ENCODE results near the gene MYO16.

The MYO16 gene

GRCh38 chr13:109228211-109228610 is 598.8 kb downstream of the MYO16 start:
- in situ Hi-C loops (cut with MboI; ENCODE audit: low pct_unique_long_range_greater_than_20kb, low sequenced_read_pairs, unreplicated experiment) = no loop called here
- DNase-seq (ENCODE audit: low spot score) = no peak
- TF ChIP-seq, protein P1, sequence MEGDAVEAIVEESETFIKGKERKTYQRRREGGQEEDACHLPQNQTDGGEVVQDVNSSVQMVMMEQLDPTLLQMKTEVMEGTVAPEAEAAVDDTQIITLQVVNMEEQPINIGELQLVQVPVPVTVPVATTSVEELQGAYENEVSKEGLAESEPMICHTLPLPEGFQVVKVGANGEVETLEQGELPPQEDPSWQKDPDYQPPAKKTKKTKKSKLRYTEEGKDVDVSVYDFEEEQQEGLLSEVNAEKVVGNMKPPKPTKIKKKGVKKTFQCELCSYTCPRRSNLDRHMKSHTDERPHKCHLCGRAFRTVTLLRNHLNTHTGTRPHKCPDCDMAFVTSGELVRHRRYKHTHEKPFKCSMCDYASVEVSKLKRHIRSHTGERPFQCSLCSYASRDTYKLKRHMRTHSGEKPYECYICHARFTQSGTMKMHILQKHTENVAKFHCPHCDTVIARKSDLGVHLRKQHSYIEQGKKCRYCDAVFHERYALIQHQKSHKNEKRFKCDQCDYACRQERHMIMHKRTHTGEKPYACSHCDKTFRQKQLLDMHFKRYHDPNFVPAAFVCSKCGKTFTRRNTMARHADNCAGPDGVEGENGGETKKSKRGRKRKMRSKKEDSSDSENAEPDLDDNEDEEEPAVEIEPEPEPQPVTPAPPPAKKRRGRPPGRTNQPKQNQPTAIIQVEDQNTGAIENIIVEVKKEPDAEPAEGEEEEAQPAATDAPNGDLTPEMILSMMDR (IDR thresholded peaks at IDR 0.05; ENCODE audit: extremely low read depth, insufficient read depth, missing control alignments) = no peak

DNA sequence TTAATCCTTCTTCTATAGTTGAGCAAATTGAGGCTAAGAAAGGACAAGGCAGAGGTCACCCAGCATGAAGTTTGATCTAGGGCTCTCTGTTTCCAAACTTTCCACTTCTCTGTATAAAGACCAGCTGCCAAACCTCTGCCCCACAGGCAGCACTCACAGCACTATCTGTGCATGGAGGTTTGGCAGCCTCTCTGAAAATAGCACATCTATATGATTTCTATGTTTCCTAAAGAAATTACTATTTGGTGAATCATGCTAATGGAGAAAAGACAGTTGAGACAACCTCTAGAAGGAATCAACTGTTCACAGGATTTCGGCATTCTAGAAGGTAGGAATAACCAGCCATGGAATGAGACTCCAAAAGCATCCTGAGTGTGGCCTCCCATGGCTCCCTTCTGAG is 602.5 kb downstream of the MYO16 start:
- in situ Hi-C loops (cut with MboI; ENCODE audit: low pct_unique_long_range_greater_than_20kb, low sequenced_read_pairs, unreplicated experiment) = no loop called here
- DNase-seq (ENCODE audit: low spot score) = no peak
- TF ChIP-seq, protein P1 (IDR thresholded peaks at IDR 0.05; ENCODE audit: extremely low read depth, insufficient read depth, missing control alignments) = no peak

- in situ Hi-C loops (cut with MboI; ENCODE audit: low pct_unique_long_range_greater_than_20kb, low sequenced_read_pairs, unreplicated experiment) = no loop called here
- DNase-seq (ENCODE audit: low spot score) = no peak
- TF ChIP-seq, protein P1 (IDR thresholded peaks at IDR 0.05; ENCODE audit: extremely low read depth, insufficient read depth, missing control alignments) = no peak
These were observed 603.9 kb downstream of the MYO16 start for GRCh38 chr13:109233293-109233692.

GRCh38 chr13:109235901-109236300 is 606.5 kb downstream of the MYO16 start:
- in situ Hi-C loops (cut with MboI; ENCODE audit: low pct_unique_long_range_greater_than_20kb, low sequenced_read_pairs, unreplicated experiment) = no loop called here
- TF ChIP-seq, protein P1 (IDR thresholded peaks at IDR 0.05; ENCODE audit: extremely low read depth, insufficient read depth, missing control alignments) = no peak
- DNase-seq (ENCODE audit: low spot score) = no peak

- TF ChIP-seq, protein P1 (IDR thresholded peaks at IDR 0.05; ENCODE audit: extremely low read depth, insufficient read depth, missing control alignments) = no peak
- no peak for DNase-seq (ENCODE audit: low spot score)
- in situ Hi-C loops (cut with MboI; ENCODE audit: low pct_unique_long_range_greater_than_20kb, low sequenced_read_pairs, unreplicated experiment) = no loop called here
These were observed 611.7 kb downstream of the MYO16 start for GRCh38 chr13:109241160-109241559.

- in situ Hi-C loops (cut with MboI; ENCODE audit: low pct_unique_long_range_greater_than_20kb, low sequenced_read_pairs, unreplicated experiment) = no loop called here
- TF ChIP-seq, protein P1 (IDR thresholded peaks at IDR 0.05; ENCODE audit: extremely low read depth, insufficient read depth, missing control alignments) = no peak
- no peak for DNase-seq (ENCODE audit: low spot score)
These were observed 614.0 kb downstream of the MYO16 start for GRCh38 chr13:109243311-109243951.

All from GM13977 (cell line).